Sigmoid colon (tissue), 4 donors: Measurements from ENCODE around the gene CNGB1.

ENCODE experiments used
- POLR2A ChIP-seq, 2 donors: fragments of 450-650 bp; IDR thresholded peaks; one replicate each; pipeline ENCODE4 v1.6.1; 2016; ENCODE audit warnings: antibody characterized with exemption in 2 of 2, mild to moderate bottlenecking in 2 of 2, moderate library complexity in 2 of 2
- POLR2AphosphoS5 ChIP-seq, 4 donors: sonication (generic); formaldehyde crosslinking; IDR thresholded peaks; one replicate each; pipeline ENCODE4 v1.6.1; 2017; ENCODE audit warnings: antibody characterized with exemption in 4 of 4
- TF ChIP-seq, protein P1 (sequence below), 4 experiments: fragments of 450-650 bp in 3 of 4; fragments of 200-600 bp in 1 of 4; IDR thresholded peaks; one replicate each; pipeline ENCODE4 v1.5.1; 2016 to 2019; ENCODE audit warnings: antibody characterized with exemption in 4 of 4, mild to moderate bottlenecking in 3 of 4, moderate library complexity in 2 of 4

DNA sequence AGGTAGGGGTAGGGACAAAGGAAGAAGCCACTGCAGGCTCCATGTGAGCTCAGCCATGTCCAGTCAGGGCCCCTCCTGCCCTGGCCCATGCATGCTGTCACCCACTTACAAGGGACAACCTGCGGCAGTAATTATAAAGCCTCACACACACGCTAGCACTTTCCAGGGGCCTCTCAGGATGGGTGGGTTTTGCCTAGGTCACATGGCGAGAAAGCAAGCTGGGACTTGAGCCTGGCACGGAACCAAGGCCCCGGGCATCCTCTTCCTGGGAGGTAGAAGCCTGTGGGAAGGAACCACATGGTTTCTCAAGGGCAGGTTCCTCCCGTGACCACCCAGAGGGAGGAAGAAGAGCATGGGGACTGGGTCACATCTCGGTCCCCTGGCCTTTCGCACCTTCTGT lies 22.5 kb upstream of the CNGB1 start:
- TF ChIP-seq, protein P1, sequence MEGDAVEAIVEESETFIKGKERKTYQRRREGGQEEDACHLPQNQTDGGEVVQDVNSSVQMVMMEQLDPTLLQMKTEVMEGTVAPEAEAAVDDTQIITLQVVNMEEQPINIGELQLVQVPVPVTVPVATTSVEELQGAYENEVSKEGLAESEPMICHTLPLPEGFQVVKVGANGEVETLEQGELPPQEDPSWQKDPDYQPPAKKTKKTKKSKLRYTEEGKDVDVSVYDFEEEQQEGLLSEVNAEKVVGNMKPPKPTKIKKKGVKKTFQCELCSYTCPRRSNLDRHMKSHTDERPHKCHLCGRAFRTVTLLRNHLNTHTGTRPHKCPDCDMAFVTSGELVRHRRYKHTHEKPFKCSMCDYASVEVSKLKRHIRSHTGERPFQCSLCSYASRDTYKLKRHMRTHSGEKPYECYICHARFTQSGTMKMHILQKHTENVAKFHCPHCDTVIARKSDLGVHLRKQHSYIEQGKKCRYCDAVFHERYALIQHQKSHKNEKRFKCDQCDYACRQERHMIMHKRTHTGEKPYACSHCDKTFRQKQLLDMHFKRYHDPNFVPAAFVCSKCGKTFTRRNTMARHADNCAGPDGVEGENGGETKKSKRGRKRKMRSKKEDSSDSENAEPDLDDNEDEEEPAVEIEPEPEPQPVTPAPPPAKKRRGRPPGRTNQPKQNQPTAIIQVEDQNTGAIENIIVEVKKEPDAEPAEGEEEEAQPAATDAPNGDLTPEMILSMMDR (IDR thresholded peaks at IDR 0.05) = no peak
- no peak for TF ChIP-seq POLR2A (IDR thresholded peaks at IDR 0.05)
- TF ChIP-seq POLR2AphosphoS5 (IDR thresholded peaks at IDR 0.05) = no peak
